Uterus (tissue), 4 donors: ENCODE data around the gene ST7. TPM values are rescaled to one million over a fixed set of nuclear protein-coding genes. Genes with fewer than 3 reads are reported as not detected.

ENCODE experiments used
- DNase-seq, 2 donors: peaks; one replicate each; pipeline ENCODE4 v3.0.0-alpha.2; 2019 to 2020
- H3K27ac ChIP-seq, 2 donors: fragments of 200-600 bp; sonication (generic); 1 replicate in 1 of 2; 2 replicates in 1 of 2; pipeline ENCODE4 v1.5.1; 2016 to 2018
- H3K27me3 ChIP-seq, 2 donors: fragments of 200-600 bp; sonication (generic); one replicate each; pipeline ENCODE4 v1.5.1; 2018 to 2019; ENCODE audit warnings: control low read depth in 1 of 2
- H3K36me3 ChIP-seq, 2 donors: fragments of 200-600 bp; sonication (generic); one replicate each; pipeline ENCODE4 v1.5.1; 2019; ENCODE audit warnings: control low read depth in 1 of 2
- H3K4me1 ChIP-seq, 2 donors: fragments of 200-600 bp; sonication (generic); one replicate each; pipeline ENCODE4 v1.5.1; 2018 to 2019; ENCODE audit warnings: control low read depth in 1 of 2
- H3K4me3 ChIP-seq, 2 donors: fragments of 200-600 bp; sonication (generic); 1 replicate in 1 of 2; 2 replicates in 1 of 2; pipeline ENCODE4 v1.5.1; 2018 to 2019; ENCODE audit warnings: mild to moderate bottlenecking in 1 of 2
- H3K9me3 ChIP-seq, 2 donors: fragments of 200-600 bp; sonication (generic); one replicate each; pipeline ENCODE4 v1.5.1; 2019; ENCODE audit warnings: control low read depth in 1 of 2
- POLR2A ChIP-seq, 2 donors: fragments of 450-650 bp; IDR thresholded peaks; one replicate each; pipeline ENCODE4 v1.6.1; 2016; ENCODE audit warnings: antibody characterized with exemption in 2 of 2, mild to moderate bottlenecking in 1 of 2, moderate library complexity in 1 of 2
- intact Hi-C: fragments of 100-400 bp; cut with DNase I; formaldehyde crosslinking; loops from one replicate; pipeline ENCODE4 v1.15.1; 2023; ENCODE audit warnings: low total_unique reads
- total RNA-seq, 4 donors: library from RNA; depleted of rRNA in 3 of 4; stranded (reverse); fragments of >200 nt in 3 of 4; gene quantifications; one replicate each; pipeline versions ENCODE4 v1.1.0 to v1.2.4, GENCODE V29; 2014 to 2023
- TF ChIP-seq, protein P1 (sequence below), 4 experiments: fragments of 200-600 bp in 2 of 4; fragments of 450-650 bp in 2 of 4; sonication (generic) in 2 of 4; IDR thresholded peaks; one replicate each; pipeline ENCODE4 v1.5.1; 2016 to 2019; ENCODE audit warnings: antibody characterized with exemption in 4 of 4, mild to moderate bottlenecking in 2 of 4, moderate library complexity in 1 of 4
- donor health status: DM: yes; HTN: yes; CAD: no.

Gene ST7
- total RNA-seq, 4 donors from 2014 or later = 27.4 to 41.0 (median 31.4) TPM

DNA sequence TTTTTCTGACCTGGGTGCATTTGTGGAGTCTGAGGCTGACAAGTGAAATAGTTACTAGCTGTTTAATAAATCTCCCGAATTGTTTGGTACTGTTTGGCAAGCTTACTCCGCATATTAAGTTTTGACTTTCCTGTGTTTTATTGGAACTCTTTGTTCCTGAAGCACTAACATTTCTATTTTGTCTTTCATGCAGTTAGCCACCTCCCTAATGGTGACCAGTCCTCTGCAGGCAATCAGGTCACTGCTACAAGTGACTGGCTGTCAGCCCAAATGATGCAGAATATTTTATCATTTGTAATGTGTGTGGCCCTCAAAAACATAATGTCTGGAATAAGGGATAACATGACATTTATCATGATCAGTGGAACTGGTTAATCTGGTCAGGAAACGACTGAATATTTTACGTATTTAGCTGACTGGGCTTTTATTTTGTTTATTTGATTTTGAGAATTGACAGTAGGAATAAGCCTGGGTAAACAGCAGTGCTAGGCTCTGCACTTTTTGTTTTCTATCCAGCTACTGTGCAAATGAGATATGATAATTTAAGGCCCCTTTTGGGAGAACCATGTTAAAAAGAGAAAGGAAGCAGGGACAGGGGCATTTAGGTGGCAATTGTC is 82.9 kb downstream of the ST7 start:
- DNase-seq = no peak
- no peaks in the 10 kb centered on the region for H3K36me3 ChIP-seq
- no peak overlapping the region for H3K4me3 ChIP-seq
- no peaks in the 10 kb centered on the region for H3K27me3 ChIP-seq
- H3K4me1 ChIP-seq = no peaks in the 10 kb centered on the region
- H3K9me3 ChIP-seq = no peaks in the 10 kb centered on the region
- intact Hi-C loops = no loop called here
- TF ChIP-seq, protein P1, sequence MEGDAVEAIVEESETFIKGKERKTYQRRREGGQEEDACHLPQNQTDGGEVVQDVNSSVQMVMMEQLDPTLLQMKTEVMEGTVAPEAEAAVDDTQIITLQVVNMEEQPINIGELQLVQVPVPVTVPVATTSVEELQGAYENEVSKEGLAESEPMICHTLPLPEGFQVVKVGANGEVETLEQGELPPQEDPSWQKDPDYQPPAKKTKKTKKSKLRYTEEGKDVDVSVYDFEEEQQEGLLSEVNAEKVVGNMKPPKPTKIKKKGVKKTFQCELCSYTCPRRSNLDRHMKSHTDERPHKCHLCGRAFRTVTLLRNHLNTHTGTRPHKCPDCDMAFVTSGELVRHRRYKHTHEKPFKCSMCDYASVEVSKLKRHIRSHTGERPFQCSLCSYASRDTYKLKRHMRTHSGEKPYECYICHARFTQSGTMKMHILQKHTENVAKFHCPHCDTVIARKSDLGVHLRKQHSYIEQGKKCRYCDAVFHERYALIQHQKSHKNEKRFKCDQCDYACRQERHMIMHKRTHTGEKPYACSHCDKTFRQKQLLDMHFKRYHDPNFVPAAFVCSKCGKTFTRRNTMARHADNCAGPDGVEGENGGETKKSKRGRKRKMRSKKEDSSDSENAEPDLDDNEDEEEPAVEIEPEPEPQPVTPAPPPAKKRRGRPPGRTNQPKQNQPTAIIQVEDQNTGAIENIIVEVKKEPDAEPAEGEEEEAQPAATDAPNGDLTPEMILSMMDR (IDR thresholded peaks at IDR 0.05) = no peak
- no peak for TF ChIP-seq POLR2A (IDR thresholded peaks at IDR 0.05)
- no peak overlapping the region for H3K27ac ChIP-seq

DNA sequence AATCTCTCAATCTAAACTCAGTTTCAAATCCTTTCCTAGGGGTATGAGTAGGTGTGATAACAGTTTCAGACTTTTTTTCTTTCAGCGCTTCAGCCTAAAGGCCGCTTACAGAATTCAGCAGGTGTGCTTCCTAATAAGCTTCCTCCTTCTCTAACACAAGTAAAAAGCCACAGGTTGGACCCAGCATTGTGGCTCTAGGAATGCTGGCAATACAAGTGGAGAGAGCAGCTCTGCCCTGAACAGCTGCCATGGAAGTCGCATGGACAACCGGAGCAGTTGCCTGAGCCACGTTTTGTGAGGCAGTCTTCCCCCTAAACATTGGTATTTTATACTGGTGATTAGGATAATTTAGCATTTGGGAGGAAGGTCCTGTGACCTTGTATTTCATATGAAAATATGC is 83.5 kb downstream of the ST7 start:
- Histone ChIP-seq H3K36me3 (no peaks in the 10 kb centered on the region), H3K9me3 (no peaks in the 10 kb centered on the region), H3K4me1 (no peaks in the 10 kb centered on the region), H3K27me3 (no peaks in the 10 kb centered on the region), H3K27ac (no peak overlapping the region), H3K4me3 (no peak overlapping the region)
- intact Hi-C loops = no loop called here
- DNase-seq = no peak
- no peak for TF ChIP-seq POLR2A (IDR thresholded peaks at IDR 0.05)
- TF ChIP-seq, protein P1 (IDR thresholded peaks at IDR 0.05) = no peak

DNA sequence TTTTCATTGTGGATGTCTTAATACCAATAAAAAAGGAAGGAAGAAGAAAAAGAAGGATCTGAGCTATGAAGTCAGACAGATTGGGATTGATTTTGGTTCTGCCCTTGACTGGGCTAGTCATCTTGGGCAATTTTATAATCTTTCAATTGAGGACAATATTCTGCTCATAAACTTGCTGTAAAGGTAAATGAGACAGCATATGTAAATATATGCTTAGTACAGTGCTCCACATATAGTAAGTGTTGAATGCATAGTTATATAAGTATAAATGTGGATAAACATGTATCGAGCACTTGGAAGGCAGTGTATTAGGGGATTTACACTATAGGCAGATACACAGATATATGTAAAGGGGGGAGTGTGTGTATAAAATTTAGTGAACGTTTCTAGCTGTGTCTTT is 85.1 kb downstream of the ST7 start:
- H3K4me3 ChIP-seq = no peak overlapping the region
- H3K4me1 ChIP-seq = peaks cover 0 to 5% of the 10 kb centered on the region in 2 donors
- no peak overlapping the region for H3K27ac ChIP-seq
- no peak for TF ChIP-seq POLR2A (IDR thresholded peaks at IDR 0.05)
- TF ChIP-seq, protein P1 (IDR thresholded peaks at IDR 0.05) = no peak
- no peaks in the 10 kb centered on the region for H3K36me3 ChIP-seq
- DNase-seq = no peak
- no peaks in the 10 kb centered on the region for H3K9me3 ChIP-seq
- no peaks in the 10 kb centered on the region for H3K27me3 ChIP-seq
- intact Hi-C loops = no loop called here

DNA sequence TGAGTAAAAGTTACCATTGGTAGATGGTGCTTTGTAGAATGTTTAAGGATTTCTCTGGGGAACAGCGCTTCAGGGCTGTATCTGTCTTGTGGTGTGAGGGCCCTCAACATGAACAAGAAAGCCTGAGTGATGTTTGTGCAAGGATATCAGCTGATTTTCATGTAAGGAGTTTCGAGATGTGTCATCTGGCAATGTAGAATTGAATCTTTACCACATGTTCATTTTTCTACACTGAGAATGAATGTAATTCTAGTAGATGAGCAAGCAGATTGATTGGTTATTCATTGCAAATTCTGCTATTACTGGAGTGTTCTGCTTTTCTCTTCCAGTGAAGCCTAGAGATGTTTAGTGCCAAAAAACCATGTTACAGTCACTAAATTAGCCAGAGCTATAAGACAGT is 87.7 kb downstream of the ST7 start:
- TF ChIP-seq, protein P1 (IDR thresholded peaks at IDR 0.05) = no peak
- TF ChIP-seq POLR2A (IDR thresholded peaks at IDR 0.05) = no peak
- no peak for DNase-seq
- Histone ChIP-seq H3K4me1 (peaks cover 0 to 5% of the 10 kb centered on the region in 2 donors), H3K9me3 (no peaks in the 10 kb centered on the region), H3K4me3 (no peak overlapping the region), H3K36me3 (no peaks in the 10 kb centered on the region), H3K27ac (no peak overlapping the region), H3K27me3 (no peaks in the 10 kb centered on the region)
- intact Hi-C loops = no loop called here

DNA sequence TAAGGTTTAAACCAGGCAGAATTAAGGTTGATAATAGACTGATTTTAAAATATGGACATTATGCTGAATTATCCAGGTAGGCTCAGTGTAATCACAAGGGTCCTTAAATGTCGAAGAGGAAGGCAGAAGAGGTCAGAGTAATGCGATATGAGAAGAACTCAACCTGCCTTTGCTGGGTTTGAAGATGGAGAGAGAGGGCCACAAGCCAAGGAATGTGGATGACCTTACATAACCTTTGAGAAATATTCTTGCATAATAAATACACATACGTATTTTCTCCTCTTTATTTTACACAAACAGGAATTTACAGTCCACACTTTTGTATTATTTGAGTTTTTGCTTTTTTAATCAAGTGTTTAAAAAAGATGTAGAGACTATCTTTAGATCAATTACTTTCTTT is 88.5 kb downstream of the ST7 start:
- DNase-seq = no peak
- Histone ChIP-seq H3K27ac (no peak overlapping the region), H3K36me3 (no peaks in the 10 kb centered on the region), H3K9me3 (no peaks in the 10 kb centered on the region), H3K4me3 (no peak overlapping the region), H3K27me3 (no peaks in the 10 kb centered on the region), H3K4me1 (peaks cover 0 to 5% of the 10 kb centered on the region in 2 donors)
- intact Hi-C loops = no loop called here
- TF ChIP-seq, protein P1 (IDR thresholded peaks at IDR 0.05) = no peak
